HG02763 (cell line): ENCODE measurements around the gene THSD4.
"Not testable (repeated sequence)": the region's sequence is repeated elsewhere in the genome, so short reads cannot be mapped to it uniquely, and the experiment has no call there.

Source experiments
- ATAC-seq: cut with Tn5 transposase; IDR thresholded peaks from one replicate; pipeline ENCODE4 v1.9.1; 2021; ENCODE audit warnings: mild to moderate bottlenecking, moderate library complexity; ENCODE audit not compliant: unreplicated experiment

THSD4 gene

GRCh38 chr15:71662306-71662705 lies 547.0 kb downstream of the THSD4 start:
- ATAC-seq = no peak

- no peak for ATAC-seq
Observed at GRCh38 chr15:71664622-71665021, 549.4 kb downstream of the THSD4 start.

DNA sequence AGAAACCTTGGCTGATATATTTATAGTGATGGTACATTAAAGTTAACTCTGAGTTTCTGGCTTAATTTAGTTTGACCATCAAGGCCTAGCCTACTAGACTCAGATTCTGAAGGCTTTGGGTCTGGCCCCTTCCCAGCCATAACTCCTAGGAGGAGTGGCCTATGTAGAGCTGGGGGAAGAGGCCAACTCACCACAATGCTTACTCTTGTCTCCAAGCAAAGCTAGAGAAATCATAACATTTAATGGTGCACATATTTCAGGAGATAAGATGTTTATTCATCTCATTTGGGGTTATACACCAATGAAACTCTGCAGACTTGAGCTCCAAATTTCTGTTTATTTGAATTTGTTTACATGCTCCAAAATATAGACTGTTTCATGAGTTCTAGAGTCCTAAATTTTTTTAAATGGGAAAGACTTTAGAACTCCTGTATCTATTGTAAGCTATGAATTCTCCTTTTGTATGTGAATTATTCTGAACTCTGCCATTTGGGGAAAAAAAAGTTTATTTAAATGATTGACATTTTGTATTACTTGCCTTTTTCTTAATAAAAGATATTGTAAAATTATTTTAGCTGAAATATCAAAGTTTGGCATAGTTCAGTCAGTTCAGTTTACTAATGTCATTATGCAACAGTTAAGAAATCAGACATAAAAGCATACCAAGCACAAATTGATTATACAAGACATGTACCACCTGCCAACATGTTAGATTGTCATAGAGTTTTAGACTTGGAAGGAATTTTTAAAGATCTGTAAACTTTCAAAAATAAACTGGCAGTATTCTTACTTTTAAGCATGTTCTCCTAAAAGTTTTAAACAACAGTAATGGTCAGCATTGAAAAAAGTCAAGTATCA lies 551.7 kb downstream of the THSD4 start:
- ATAC-seq = no peak

DNA sequence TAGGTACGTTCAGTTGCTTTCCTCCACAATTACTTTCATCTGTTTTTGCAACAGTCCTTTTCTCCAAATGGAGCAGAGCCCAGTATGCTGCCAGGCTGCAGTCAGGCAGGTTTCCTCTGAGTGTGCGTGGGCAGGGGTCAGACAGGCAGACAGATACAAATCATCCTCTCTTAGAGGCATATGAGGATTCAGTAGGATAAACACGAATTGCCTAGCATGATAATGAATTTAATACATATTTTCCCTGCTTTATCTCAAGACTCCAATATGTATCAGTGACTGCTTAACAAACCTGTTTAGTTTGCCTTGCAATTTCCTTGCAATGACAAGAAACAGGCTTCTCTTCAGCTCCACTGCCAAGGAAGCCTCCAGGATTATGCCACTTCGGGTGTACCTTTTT lies 554.4 kb downstream of the THSD4 start:
- no peak for ATAC-seq

- not testable (repeated sequence) for ATAC-seq
Observed at GRCh38 chr15:71670222-71670621, 555.0 kb downstream of the THSD4 start.

DNA sequence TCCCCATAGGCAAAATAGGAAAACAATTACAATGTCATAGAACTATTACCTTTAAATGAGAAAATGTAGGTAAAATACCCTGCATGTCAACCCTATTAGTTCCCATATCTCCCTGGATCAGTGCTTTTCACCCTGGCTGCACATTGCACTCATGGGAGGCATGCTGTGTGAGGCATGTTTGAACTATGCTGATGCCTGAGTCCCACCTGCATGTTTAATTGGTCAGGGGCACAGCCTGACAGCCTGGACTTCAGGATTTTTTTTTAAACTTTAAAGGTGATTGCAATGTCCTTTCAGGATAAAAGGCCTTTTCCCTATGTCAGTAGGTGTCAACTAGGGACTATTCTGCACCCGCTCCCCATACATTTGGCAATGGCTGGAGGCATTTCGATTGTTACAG lies 559.1 kb downstream of the THSD4 start:
- ATAC-seq = no peak

- ATAC-seq = no peak
Observed at GRCh38 chr15:71677352-71677751, 562.1 kb downstream of the THSD4 start.

- no peak for ATAC-seq
Observed at GRCh38 chr15:71677766-71678165, 562.5 kb downstream of the THSD4 start.

GRCh38 chr15:71678191-71678590 lies 562.9 kb downstream of the THSD4 start:
- no peak for ATAC-seq

- ATAC-seq = no peak
Observed at GRCh38 chr15:71678605-71679004, 563.3 kb downstream of the THSD4 start.

DNA sequence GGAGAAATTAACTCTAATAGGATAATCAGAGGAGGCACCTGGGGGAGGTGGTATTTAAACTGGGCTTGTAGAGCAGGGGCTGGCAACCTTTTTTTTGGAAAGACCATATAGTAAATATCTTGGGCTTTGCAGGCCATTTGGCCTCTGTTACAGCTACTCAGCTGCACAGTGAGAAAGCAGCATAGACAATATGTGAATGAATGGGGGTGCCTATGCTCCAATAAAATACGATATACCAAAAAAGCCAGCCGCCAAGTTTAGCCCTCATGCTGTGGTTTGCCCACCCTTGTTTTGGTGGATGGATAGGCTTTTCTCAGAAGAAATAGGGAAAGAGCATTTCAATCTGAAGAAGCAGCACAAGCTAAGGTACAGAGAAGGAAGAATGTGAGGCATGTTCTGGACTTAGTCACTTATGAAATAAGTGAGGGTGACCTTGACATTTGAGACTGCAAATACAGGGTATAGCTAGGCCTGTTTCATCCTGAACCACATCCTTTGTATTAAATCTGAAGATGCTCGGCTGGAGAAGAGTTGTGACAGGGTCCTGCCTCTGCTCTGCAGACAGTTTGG lies 564.0 kb downstream of the THSD4 start:
- ATAC-seq = no peak

DNA sequence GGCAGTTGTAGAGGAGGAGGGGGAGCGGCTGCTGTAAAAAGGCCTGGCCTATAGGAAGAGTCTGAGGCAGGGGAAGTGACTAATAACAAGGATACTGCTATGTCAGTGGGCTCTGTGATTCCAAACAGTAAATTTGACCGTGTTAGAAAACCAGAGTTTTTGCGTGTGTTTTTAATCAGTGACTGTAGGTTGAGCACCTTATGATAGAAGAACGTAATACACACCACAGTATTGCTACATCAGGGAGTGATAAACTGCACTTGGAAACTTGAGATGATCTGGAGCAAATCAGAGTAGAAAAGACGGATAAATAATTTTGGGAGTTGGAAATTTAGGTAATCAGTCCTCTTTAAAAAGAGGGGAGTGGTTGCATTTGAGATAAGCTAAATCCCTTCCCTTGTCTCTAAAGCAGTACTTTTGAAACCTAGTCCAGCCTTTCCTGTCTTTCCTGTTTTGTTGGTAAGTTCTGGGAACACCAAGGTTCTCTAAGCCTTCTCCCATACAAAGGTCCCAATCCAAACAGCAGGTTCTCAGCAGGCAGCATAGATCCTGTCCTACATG lies 564.6 kb downstream of the THSD4 start:
- no peak for ATAC-seq

DNA sequence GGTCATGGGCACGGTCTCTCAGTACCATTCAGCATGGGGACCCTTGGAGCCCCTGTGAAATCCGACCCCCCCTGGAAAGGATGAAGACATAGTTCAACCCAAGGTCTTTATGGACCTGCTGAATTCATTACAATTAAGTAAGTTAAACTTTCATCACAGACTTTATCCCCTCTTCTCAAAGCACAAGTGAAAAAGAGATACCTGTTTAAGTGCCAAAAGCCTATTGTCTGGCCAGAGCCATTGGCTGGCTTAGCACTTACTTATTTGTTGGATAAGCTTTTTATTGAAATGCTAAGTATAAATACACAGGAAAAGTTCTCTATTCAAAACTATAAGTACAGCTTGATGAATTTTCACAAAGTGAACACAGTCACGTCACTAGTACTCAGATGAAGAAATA lies 566.7 kb downstream of the THSD4 start:
- no peak for ATAC-seq

DNA sequence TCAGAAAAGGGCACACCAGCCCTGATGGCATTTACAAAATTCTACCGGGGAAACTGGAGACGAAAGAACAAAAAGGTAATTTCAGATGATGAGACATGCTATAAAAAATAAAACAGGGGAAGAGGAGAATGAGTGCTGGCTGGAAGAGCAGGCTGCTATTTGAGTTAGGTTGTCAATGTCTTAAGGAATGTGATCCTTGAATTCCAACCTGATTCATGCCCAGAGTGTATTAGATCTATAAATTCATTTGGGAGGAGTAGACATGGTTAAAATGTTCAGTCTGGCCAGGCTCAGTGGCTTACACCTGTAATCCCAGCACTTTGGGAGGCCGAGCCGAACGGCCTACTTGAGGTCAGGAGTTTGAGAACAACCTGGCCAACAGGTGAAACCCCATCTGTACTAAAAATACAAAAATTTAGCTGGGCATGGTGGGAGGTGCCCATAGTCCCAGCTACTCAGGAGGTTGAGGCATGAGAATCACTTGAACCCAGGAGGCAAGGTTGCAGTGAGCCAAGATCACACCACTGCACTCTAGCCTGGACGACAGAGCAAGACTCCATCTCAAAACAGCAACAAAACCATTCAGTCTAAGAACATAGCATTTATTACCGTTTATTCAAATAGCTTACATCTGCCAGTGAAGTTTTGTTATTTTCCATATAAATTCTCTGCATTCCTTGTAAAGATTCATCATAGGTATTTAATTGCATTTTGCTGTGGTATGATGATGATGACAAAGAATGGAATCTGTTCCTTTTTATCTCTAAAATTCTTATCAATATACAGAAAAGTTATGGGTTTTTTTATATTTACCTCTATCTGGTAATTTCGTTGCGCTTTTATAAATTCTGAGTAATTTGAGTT lies 568.4 kb downstream of the THSD4 start:
- no peak for ATAC-seq

DNA sequence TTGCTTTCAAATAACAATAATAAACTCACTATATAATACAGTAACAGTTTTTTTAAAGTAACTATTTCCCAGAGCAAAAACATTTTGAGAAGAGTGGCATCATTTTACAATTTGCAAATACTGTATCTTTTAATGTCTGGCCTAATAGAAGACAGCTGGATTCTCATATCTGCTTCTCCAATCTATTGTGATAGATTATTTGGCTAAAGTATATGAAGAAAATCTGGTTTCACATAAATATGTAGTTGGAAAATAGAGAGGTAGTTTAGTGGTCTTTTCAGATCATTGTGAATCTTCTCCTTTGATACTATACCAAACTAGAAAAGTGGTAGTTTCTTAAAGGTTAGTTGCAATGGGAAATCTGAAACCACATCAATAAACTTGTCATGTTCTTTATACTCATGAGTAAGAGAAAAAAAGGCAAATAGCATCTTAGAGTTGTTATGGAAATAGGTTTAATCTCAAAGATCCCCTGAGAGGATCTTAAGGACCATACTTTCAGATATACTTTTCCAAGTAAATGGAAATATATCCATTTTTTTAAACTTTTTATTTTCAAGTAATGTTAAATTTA lies 570.2 kb downstream of the THSD4 start:
- ATAC-seq = no peak

GRCh38 chr15:71686221-71687050 lies 571.2 kb downstream of the THSD4 start:
- ATAC-seq = no peak

GRCh38 chr15:71687902-71688508 lies 572.7 kb downstream of the THSD4 start:
- ATAC-seq = no peak

DNA sequence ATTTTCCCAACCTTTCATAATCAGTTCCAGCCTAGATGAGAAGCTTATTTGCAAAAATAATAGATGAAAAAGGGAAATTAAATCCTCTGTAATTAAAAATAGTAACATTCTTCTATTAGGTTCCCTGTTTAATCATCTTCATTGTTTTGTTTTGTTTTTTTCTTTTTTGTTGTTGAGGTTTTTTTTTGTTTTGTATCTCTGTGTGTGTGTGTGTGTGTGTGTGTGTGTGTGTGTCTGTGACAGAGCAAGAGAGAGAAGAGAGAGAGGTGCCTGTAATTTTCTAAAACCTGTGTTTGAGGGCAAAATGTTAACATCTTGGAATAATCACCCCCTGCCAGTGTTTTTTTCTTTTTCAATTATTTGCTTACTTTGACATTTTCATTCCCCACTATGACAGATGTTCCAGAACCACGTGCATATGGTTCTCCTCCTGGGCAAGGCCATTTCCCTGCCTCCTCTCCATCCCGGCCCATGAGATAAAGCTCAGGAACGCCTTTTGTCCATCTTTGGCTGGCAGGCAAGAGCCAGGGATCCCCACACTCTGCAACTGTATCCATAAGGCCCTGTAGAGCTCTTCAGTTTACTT lies 573.3 kb downstream of the THSD4 start:
- no peak for ATAC-seq

DNA sequence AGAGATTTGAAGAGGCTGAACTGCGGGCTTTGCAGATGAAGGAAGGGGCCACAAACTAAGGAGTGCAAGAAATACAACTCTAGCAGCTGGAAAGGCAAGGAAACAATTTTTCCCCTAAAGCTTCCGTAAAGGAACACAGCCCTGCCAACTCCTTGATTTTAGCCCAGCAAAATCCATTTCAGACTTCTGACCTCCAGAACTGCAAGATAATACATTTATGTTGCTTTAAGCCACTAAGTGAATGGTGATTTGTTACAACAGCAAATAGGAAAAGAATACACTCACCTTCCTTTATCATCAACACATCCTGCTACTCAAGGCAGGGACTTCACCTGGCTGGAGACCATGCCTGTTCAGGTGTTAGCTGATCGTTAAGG lies 575.8 kb downstream of the THSD4 start:
- no peak for ATAC-seq
